GM12874 (cell line): ENCODE results near the gene ZNF516.

ENCODE experiments used
- CTCF ChIP-seq: IDR thresholded peaks from 2 replicates; pipeline ENCODE4 v1.5.1; 2011; ENCODE audit warnings: low read depth, mild to moderate bottlenecking, control low read depth, low read length, moderate library complexity; ENCODE audit not compliant: insufficient read depth

Gene ZNF516

GRCh38 chr18:76338088-76338487 is 157.0 kb downstream of the ZNF516 start:
- TF ChIP-seq CTCF = no peak

GRCh38 chr18:76335859-76336640 is 159.0 kb downstream of the ZNF516 start:
- TF ChIP-seq CTCF = no peak

GRCh38 chr18:76328140-76328539 is 166.9 kb downstream of the ZNF516 start:
- no peak for TF ChIP-seq CTCF

GRCh38 chr18:76323891-76324290 is 171.2 kb downstream of the ZNF516 start:
- TF ChIP-seq CTCF = no peak

- no peak for TF ChIP-seq CTCF
Observed at GRCh38 chr18:76322686-76323085, 172.4 kb downstream of the ZNF516 start.

GRCh38 chr18:76319366-76319765 is 175.7 kb downstream of the ZNF516 start:
- TF ChIP-seq CTCF = no peak

- TF ChIP-seq CTCF = no peak
Observed at GRCh38 chr18:76318607-76319006, 176.4 kb downstream of the ZNF516 start.
